Measurements from ENCODE around the gene MUSK.
"Not testable (repeated sequence)": the region's sequence is repeated elsewhere in the genome, so short reads cannot be mapped to it uniquely, and the experiment has no call there.

MUSK gene

GRCh38 chr9:110807956-110808598 is 139.5 kb downstream of the MUSK start:
- in situ Hi-C loops (cut with MboI; ENCODE audit: low sequenced_read_pairs), result no loop called here

- in situ Hi-C loops (cut with MboI; ENCODE audit: low sequenced_read_pairs), result no loop called here
These were observed 140.0 kb downstream of the MUSK start for GRCh38 chr9:110808599-110808980.

DNA sequence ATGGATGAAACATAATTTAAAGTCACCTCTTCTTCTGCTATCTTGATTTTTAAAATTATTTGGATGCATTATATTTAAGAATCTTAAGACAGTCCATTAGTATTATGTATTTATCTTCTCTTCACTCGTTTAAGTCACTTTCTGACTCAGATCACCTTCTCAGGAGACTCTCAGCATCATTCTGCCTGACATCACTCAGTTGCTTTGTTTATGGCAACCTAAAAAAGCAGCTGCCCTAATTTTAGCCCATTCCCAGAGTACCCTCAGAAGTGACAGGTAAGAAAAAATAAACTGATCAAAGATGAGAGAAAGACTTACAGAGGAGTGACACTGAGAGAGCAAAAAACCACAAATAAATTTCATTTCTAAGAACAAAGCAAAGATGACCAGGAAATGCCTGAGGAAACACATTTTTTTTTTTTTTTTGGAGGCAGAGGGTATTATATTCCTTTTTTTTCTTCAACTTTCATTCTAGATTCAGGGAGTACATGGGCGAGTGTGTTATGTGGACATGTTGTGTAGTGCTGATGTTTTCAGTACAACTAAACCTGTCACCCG is 140.5 kb downstream of the MUSK start:
- in situ Hi-C loops (cut with MboI; ENCODE audit: low sequenced_read_pairs), result no loop called here

GRCh38 chr9:110810262-110810976 is 141.8 kb downstream of the MUSK start:
- in situ Hi-C loops (cut with MboI; ENCODE audit: low sequenced_read_pairs), result no loop called here

GRCh38 chr9:110812886-110813285 is 144.3 kb downstream of the MUSK start:
- in situ Hi-C loops (cut with MboI; ENCODE audit: low sequenced_read_pairs), result no loop called here

DNA sequence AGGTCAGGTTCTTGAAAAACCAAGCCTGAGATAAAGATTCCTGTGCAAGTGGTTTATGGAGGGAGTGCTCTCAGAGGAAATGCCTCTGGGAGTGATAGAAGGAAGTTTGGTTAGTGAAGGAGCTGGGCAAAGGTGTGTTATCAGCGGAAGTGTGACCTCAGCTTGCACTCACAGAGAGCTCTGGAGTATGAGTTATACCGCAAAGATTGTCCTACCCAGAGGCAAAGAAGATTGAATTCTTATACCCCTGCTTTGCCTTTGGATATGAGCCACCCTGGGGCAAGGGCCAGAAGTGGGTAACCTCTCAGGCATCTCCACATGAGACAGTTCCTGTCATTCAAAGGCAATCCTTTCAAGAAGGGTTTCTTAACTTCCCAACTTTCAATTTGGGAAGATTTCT is 145.6 kb downstream of the MUSK start:
- in situ Hi-C loops (cut with MboI; ENCODE audit: low sequenced_read_pairs), result no loop called here

- in situ Hi-C loops (cut with MboI; ENCODE audit: low sequenced_read_pairs), result no loop called here
These were observed 146.8 kb downstream of the MUSK start for GRCh38 chr9:110815361-110815760.

GRCh38 chr9:110820381-110820780 is 151.8 kb downstream of the MUSK start:
- in situ Hi-C loops (cut with MboI; ENCODE audit: low sequenced_read_pairs), result no loop called here

DNA sequence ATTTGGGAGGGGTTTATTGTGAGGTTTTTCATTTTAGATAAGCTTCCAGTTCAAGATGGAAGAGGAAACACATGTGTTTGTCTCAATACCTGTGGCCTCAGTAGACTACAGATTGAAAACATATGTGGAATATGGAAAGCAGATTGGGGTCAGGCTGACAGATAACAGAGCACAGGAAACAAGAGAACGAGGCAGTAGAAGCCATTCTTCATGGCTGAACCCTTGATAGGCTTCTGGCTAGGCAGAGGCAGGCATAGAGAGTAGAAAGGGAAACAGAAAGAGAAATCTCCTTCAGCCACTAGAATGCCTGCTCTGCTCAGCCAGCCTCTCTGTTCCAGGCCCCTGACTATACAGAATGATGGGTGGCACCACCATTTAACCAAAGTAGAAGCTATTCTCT is 152.5 kb downstream of the MUSK start:
- in situ Hi-C loops (cut with MboI; ENCODE audit: low sequenced_read_pairs), result no loop called here

GRCh38 chr9:110825129-110825528 is 156.5 kb downstream of the MUSK start:
- in situ Hi-C loops (cut with MboI; ENCODE audit: low sequenced_read_pairs), result not testable (repeated sequence)

DNA sequence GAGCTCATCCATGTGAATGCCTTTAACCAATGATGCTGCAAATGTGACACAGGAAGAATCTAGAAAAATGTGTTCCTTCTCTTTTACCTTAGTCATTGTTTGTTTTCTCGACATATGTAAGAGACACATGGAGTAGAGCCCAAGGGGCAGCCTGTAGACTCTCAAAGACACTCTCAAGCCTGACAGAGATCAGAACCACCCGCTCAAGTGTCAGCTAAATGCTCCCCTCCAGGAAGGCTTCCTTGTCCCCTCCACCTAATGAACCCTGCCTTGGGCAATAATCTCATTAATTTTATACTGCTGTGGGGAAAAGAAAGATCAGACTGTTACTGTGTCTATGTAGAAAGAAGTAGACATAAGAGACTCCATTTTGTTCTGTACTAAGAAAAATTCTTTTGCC is 157.4 kb downstream of the MUSK start:
- in situ Hi-C loops (cut with MboI; ENCODE audit: low sequenced_read_pairs), result no loop called here

- in situ Hi-C loops (cut with MboI; ENCODE audit: low sequenced_read_pairs), result not testable (repeated sequence)
These were observed 157.8 kb downstream of the MUSK start for GRCh38 chr9:110826400-110826799.

DNA sequence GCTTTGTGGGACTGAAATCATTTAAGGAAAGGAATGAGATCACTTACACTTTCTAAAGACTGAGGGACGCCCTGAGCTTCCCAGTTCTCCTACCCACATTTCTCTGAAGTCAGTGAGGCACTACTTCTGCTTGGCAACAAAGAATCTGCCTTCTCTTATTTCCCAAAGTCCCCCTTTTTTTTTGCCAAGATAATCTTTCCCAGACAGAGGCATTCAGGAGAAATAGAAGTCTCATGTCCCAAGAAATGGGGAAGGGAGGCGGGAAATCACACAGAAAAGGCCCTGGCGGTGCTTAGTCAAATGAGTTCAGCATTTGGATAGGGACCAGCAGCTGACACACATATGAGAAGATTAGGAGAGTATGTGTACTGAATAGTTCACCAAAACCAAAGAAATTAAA is 159.7 kb downstream of the MUSK start:
- in situ Hi-C loops (cut with MboI; ENCODE audit: low sequenced_read_pairs), result no loop called here

GRCh38 chr9:110830495-110830894 is 161.9 kb downstream of the MUSK start:
- in situ Hi-C loops (cut with MboI; ENCODE audit: low sequenced_read_pairs), result no loop called here

- in situ Hi-C loops (cut with MboI; ENCODE audit: low sequenced_read_pairs), result no loop called here
These were observed 164.3 kb downstream of the MUSK start for GRCh38 chr9:110832926-110833325.

DNA sequence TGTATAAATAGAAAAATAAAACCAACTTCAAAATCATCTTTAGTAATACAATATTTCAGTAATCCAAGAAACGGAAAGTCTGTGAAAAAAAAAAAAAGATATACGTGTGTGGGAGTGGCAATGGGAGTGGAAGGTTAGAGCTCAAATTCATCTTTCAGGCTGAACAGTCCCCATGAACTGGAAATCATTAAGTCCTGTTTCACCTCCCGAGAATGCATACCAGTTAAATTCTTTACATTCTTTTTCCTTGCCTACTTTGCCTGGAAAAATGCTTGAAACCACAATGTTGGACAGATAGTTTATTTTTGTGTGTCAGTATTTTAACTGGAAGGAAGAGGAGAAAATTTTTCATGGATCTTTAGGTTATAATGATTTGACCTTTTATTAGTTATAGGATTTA is 166.8 kb downstream of the MUSK start:
- in situ Hi-C loops (cut with MboI; ENCODE audit: low sequenced_read_pairs), result no loop called here

GRCh38 chr9:110835859-110836271 is 167.3 kb downstream of the MUSK start:
- in situ Hi-C loops (cut with MboI; ENCODE audit: low sequenced_read_pairs), result no loop called here

DNA sequence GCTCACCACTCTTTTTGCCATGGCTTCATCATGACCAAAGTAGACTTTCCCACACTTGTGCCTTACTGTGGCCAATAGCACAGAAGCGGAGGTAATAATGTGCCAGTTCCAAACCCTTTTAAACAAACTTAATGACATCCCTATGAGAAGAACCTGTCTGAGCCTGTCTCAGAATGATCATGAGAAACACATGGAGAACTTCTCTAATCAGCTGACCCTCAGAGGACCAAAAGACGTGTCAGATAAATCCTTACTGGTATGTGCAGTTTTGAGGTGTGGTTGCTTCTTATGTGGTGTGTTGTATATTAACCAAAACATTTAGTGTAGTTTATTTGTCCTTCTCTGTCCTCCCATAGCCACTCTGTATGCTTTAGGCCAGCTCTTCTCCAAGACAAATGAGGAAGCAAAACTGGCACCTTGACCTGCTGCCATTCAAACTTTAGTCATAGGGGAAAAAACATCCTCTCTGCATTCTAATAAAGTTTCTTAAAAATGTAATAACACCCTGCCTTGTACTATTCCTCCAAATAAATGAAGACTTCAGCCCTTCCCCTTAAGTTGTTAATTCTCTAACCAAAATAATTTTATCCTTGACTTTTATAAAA is 168.9 kb downstream of the MUSK start:
- in situ Hi-C loops (cut with MboI; ENCODE audit: low sequenced_read_pairs), result no loop called here

DNA sequence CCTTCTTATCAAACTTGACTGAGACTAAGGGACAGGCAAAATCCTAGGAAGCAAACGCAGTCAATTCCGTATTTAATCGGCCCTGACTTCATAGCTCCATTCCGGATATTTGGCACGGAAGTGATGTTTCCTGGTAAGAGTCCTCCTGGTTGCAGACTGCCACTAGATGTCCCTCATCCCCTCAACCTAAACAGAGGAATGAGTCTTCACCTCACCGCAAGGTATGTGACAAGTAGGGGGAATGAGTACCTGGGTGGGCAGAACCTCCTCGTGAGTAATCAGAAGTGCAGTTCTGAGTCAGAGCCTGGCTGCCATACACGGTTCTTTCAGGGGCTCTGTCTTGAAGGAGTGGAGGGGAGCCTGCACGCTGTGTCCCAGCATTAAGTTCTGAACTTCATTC is 173.6 kb downstream of the MUSK start:
- in situ Hi-C loops (cut with MboI; ENCODE audit: low sequenced_read_pairs), result no loop called here

DNA sequence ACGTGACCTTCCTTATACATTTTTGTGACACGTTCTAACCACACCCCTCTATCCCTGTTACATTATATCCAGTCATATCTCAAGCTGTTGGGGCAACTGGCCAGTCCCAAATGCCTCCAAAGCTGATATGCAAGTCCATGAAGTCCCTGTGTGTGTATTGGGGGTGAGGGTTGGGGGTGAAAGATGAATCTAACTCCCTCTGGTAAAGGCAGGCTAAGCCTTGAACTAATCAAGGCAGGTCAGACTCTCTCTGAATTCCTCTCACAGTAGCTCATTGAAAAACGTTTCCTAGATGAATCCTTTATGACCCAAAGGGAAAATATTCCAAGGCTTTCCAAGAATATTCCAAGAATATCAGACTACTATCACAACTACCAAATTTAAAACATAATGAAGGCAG is 174.4 kb downstream of the MUSK start:
- in situ Hi-C loops (cut with MboI; ENCODE audit: low sequenced_read_pairs), result no loop called here

DNA sequence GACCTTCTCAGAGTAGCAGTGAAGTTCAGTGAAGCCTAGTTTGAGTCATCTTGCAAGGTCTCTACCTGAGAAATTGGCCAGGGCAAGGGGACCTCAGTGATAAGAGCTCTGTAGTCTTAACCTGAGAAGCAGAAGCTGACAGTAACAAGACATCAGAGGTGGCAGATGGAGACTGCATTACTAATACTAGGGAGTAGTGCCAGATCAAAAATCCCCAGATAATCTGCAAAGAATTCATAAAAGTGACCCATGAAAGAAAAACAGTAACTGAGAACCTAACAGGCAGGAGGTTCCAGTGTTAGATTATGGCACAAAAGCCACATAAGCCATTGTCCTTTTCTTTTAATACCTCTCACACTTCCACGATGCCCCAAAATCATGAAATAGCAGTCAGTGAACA is 175.5 kb downstream of the MUSK start:
- in situ Hi-C loops (cut with MboI; ENCODE audit: low sequenced_read_pairs), result no loop called here

DNA sequence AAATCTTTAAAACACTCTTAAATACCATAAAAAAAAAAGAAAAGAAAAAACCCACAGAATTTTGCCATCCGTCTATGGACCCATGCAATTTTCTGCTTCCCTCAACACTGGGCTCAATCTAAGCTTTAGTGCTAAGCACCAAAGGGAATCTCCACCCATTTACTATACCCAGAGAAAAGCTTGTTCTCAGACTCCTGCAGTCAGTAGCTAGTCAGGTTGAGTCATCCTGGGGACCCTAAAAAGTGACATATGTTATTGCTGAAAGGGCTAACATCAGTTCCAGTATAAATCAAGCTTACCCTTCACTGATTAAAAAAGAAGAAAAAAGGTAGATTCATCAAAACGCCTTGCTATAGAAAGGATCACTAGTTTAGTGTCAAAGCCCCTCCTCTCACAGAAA is 177.6 kb downstream of the MUSK start:
- in situ Hi-C loops (cut with MboI; ENCODE audit: low sequenced_read_pairs), result no loop called here

All from hTERT RPE-1 (cell line).